HG03432 (cell line): ENCODE measurements around the gene HPCA.

Experiments used
- ATAC-seq: cut with Tn5 transposase; IDR thresholded peaks from one replicate; pipeline ENCODE4 v1.9.1; 2021; ENCODE audit warnings: mild to moderate bottlenecking, moderate library complexity; ENCODE audit not compliant: unreplicated experiment

Gene HPCA

DNA sequence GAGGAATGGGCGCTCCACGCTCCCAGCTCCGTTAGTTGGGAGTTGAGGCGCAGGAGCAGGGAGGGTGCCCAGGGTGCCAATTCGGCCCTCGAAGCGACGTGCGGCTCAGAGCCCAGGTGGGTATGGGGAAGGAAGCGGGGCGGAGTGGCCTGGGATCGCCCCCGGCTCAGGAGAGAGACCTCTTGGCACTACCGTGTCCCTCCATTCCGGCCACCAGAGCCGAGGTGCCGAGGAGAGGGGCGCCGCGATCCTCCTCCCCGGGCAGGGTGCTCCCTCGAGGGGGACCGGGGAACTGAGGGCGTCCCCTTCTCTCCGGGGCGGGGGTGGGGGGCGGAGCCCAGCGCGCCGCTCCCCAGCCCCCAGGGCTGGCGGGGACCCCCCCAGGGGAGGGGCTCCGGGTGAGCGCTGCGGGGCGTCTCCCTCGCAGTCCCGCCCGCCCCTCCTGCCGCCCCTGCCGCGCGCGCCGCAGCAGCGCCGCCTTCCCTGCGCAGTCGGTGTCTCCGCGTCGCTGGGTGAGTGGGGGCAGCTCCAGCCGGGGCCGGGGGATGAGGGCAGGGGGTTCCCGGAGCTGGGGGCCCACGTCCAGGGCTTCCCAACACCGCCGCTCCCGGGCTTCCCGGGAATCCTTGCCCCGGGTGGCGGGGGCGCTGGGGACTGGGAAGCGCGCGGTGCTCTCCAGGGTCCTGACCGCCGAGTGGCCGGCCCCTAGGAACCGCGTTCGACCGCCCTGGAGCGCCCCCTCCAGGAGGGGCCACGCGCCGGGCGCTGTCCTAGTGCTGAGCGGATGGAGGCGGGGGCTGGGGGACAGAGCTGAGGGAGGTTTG, at the start of gene HPCA:
TSS of gene HPCA (plus strand) at position 488 of the 824 bp plus-strand sequence. CDS start 2,408 bp downstream, outside the sequence.
- ATAC-seq: no peak

DNA sequence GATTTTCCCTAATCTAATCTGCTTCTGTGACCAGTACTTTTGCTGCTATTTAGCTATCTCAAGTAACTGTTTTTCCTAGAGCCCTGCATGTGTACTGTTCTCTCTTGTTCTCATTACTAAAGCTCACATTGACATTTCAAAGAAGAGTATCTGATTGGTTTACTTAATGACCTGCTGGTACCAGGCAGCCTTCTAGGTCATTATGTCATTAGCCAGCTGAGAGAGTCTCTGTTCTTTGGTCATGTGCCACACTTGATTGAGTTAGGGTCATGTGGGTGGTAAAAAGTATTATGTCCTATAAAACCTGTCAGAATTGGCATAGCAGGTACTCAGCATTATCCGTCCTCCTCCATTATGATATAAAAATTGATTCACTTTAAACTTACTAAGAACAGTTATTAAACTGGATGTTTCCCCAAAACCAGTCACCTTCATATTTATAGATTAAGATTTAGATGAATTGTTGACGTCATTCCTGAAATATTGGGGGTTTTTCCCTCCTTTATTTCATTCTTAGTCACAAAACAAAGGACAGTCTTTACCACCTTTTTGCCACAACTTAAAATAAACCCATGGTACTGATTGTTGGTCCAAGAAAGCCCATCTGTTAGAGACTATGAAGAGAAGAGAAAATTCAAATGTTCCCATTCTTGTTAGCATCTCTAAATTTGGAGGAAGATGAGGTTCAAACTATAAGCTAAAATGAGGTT, 37.8 kb upstream of the HPCA start:
- ATAC-seq: no peak

DNA sequence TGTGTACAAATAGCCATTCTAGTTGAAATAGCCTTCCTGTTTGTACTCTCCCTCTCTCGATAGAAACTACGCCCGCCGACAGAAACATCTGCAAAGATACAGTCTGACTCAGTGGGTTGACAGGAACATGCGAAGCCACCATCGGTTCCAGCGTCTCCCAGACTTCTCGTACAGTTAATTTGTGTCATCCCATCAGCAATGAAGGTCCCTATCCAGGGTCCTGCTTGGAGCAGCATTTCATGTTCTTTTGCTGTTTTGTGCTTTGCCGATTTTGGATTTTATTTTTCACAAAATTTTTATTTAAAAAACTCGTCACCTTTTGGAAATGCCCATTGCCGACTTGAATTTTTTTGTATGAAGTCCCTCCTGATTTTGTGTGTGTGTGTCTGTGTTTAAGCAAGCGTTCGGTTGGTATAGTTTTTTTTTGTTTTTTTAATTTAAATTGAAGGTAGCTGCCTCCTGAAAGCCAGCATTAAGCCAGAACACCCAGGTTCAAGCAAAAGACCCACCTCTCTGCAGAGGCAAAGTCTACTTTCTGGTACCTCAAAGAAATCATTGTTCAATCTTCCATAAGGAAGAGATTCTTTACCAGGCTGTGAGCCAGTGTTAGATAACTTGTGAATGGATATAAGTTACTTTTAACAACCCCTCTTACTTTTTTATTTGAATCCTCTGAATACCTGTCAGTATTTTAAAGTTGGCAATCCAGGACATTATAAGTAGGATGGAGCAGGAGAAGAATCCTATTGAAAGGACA, 30.3 kb upstream of the HPCA start:
- no peak for ATAC-seq

DNA sequence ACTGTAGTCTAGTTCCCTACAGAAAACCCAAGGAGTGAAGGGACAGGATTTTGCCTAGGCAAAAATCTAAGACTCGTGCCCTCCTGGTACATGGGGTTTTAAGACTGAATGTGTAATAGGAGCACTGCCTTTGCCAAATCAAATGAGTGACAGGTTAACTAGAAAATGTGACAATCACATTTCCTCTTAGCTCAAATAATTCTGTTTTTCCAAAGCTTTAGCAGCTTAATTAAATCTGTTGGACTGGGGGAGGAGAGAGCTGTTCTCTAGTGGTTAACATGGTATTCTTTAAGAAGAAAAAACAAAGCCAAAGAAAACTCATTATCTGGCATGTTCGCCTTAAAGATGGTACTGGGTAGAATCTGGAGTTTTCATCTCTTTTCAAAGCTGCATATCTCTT, 28.2 kb upstream of the HPCA start:
- no peak for ATAC-seq

DNA sequence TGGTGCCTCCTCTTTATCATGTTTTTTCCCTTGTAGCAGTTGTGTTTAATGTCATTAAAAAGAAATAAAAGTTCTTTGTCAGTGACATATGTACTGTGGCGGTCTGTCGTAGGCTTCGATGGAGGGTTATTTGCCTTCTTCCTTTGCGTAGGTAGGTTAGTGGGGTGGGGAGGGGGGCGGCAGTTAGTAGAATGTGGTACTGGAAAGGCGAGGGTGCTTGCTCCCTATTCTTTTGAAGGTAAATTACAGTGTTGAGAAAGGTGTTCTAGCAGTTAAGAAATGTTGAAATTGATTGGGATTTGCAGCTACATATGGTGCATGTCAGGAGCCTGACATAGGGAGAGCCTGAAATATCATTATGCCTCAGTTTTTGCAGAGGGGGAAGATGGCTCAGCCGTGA, 27.5 kb upstream of the HPCA start:
- ATAC-seq: no peak

DNA sequence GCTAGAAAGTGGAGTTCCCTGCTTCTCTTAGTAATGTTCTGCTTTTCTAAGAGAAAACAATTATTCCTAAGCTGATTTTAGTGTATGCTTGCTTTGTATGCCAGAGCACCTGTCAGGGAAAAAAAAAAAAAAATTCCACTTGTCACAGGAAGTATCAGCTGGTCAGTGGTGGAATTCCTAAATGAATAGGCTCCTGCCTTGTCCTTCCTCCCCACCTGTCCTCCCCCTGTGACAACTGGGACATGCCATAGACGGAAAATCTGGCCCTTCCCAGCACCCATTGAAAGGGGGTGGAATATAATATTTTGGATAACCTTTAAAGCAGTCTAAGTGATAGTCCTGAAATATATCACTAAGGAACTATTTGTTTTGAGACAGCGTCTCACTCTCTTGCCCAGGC, 26.4 kb upstream of the HPCA start:
- no peak for ATAC-seq

DNA sequence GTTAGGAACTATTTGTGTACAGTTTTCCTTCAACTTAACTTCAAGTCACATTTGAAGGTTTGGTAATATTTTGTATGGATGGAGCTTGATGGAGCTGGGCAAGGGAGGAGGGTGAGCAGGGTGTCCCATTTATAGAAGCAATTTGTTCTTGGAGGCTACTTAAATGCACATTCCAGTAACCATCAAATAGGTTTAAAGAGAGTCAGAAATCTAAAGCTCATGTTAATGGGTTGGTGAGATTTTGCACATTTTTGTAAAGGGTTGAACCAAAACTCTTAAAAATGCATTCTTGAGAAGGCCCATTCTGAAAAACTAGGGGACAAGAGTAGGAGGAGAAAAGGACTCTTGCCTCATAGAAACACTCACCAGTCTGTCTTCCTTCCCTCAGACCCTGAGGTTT, 25.7 kb upstream of the HPCA start:
- ATAC-seq: no peak

DNA sequence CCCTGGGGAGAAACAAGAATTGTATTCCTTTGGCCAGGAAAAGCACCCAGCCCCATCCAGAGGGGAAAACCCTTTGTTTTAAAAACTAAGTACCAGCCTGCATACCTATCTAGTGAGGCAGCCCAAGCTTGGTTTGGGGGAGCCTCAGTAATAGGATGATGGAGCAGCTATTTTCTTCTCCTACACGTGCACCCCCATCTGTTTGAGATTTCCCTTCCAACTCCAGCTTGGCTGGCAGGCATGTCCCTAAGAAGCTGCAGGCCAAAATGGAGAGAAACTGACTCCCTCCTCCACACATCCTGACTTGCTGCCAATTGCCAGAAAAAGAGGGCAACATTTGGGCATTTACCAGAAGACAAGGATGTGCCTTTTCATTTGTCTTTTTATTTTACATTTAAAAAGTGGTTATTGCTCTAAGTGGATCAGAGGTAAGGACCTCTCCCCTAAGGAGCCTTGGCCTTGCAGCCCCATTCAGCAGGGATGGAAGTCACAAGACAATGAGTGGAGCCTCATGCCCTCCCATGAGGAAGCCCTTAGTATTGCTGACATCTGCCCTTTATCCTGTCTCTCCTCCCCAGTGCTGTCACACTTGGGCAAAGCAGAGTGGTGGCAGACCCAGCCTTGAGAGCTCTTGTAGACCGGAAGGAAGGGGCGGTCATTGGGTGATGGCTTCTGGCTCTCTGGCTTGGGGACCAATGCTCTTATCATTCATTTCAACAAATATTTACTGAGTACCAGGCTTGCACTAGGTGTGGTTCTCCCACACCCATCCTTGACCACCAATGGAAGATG, 24.2 kb upstream of the HPCA start:
- ATAC-seq: no peak

DNA sequence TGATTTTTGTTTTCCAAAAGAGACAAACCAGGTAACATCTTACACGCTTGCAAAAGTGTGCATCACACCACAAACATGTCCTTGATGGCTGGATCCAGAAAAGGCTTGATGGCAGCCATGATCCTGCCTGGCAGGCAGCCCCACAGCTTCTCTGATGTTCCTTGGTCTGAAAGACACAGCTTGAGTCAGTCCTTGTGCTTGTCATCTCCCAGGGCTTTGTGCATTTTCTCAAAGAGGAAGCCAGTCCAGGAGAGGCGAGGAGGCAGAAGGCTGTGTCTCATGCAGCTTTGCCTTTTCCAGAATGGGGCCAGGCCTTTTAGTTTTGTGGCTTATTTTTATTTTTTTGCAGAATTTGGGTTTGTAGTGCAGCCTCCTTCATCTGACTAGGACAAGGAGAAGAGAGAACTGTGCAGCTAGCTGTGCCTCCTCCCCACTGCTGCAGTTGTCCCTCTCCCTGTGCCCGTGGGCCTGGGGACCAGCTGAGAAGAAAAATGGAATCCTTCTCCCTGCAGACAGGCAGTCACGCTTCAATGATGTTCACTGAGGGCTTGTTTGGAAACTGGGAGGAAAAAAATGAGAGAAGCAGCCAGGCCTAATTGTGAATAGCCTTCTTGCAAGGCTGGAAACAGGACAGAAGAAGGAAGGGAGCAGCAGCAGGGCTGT, 22.9 kb upstream of the HPCA start:
- no peak for ATAC-seq

DNA sequence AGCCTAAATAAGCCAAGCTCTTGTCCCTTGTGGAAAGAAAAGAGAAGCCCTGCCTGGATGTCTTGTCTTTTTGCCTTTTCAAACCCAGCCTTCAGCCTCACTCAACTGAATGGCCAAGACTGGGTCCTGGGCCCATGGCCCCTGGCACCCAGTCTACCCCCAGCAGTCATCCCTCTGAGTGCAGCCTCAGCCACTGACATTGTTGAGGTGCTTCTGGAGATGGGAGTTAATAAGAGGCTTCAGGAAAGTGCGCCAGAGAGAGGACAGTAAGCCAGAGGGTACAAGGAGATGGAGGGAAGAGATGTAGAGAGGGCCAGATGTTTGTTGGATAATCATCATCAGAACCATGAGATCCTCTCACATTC, 22.4 kb upstream of the HPCA start:
- no peak for ATAC-seq

DNA sequence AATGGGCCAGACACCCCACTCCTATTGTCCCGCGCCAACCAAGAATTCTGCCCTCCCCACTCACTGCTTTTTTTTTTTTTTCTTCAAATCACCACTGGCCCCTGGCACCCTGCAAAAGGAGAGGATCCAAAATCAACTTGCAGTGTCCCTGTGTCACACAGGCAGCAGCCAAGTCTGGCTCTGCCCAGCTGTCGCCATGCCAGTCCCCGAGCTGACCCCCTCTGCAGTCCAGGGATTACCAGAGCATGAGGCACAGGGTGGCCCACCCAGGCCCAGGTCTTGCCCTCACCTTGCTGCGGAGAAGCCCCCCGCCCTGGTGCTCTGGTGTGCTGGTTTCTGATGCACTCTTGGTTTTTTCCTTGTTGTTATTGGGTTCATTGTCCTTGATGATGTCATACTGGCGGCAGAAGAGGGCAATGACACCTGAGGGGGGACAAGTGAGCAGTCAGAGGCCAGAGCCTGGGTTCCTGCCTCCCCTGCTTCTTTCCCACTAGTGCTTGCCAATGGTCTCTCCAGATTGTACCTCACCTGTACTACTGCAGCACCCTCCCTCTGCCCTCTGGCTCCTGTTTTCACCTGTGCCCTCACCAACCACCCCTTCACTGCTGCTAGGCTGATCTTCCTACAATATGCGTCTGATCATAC, 21.8 kb upstream of the HPCA start:
- ATAC-seq: no peak

DNA sequence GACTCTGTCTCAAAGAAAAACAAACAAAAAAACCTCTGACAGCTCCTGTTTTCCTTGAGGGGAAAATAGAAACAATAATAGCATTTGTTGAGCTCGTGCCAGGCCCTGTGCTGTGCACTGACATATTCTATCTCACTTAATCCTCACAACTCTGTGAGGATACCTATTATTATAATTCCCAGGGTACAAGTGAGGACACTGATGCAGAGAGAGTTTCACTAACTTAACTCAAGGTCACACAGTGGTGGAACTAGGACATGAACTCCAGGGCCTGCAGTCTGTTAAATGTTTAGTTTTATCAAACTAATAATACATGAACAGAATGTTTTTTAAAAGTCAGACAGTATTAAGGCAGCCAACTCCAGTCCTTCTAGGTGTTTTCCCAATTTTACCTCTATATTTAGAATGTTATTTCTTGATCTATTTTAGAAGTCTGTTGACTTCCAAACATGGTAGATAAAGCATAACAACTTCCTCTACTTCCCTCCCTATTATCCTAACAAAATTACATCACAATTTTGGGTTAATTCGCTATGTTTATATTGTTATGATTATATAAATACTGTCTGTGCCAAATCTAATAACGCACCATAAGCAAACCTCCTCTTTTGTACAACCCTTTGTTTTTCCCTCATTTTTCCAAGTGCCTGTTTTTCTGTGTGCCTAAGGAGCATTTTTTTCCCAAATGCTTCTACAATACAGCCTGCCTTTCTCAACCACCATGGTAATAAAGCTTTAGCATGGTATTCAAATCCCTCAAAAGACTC, 20.5 kb upstream of the HPCA start:
- no peak for ATAC-seq

DNA sequence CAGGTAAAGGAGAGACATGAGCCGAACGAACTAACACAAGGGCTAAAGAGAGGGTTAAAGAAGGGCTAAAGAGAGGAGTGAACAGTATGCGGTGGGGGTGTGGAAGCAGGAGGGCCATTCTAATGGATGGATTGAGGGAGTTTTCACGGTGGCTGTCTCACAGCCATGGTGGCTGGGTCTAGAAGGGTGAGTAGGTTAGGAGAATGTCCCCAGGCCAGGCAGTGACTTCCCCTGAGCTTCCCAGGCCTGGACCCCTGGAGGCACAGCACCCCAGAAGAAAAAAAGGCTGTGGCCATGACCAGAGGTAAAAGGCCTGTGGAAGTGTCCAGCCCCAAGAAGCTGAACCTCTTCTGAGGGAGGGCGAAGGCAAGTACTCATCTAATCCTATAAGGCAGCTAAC, 19.1 kb upstream of the HPCA start:
- no peak for ATAC-seq

DNA sequence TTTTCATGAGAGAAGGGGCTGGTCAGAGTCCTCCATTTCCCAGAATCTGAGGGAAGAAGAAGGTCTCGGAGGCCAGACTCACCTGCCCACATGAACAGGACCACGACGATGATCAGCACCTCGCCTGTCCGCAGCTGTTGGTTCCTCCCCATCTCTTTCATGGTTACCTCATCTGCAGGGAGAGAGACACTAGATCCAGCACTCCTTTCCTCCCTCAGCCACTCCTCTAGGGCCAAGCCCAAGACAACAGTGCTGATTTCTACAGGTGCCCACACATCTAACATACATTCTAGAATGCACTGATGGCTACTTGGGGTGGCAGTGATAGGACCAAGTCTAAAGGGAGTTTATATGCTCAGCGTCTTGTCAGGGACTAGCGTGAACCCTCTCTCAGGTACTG, 18.6 kb upstream of the HPCA start:
- no peak for ATAC-seq

DNA sequence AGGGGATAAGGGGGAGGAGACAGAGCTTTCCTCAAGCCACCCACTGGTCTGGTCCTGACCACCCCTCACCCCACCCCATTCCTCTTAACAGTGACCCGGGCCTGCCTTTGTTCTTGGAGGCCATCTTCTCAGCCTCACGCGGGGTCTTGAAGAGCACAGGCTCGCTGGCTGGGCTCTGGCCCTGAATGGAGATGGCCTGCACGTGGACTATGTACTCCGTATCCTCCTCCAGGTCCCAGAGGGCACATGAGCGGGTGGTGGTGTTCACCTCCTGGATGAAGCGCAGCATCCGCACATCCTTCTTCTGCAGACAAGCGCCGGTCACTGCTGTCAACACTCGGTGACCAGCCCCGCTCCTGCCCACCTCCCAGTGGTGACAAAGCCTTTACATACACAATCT, 18.2 kb upstream of the HPCA start:
- ATAC-seq: no peak

DNA sequence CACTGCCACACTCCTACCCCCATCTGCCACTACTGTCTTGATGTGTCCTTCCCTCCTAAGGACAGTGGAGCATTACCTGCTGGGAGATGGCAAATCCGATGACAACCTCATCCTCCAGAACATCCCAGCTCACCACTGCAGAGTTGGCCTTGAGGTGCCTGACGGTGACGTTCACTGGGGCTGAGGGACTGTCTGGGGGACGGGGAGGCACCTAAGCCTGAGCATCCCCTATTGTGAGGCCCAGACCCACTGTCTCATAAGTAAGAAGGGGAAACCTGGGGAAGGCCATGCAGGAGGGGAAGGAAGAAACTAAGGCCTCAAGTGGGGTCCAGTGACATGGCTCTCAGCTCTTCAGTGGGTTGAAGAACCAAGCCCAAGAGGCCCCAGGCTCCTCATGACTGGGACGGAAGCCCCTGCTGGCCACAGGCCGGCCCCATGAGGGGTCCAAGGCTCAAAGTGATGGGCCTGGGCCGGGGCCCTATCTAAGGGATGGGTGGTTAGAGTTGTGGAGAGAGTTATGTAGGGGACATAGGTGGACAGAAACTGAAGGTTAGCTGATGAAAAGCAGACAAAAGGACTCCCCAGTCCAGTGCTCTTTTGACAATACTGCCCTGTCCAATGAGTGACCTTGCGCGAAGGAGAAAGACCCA, 17.4 kb upstream of the HPCA start:
- ATAC-seq: no peak

DNA sequence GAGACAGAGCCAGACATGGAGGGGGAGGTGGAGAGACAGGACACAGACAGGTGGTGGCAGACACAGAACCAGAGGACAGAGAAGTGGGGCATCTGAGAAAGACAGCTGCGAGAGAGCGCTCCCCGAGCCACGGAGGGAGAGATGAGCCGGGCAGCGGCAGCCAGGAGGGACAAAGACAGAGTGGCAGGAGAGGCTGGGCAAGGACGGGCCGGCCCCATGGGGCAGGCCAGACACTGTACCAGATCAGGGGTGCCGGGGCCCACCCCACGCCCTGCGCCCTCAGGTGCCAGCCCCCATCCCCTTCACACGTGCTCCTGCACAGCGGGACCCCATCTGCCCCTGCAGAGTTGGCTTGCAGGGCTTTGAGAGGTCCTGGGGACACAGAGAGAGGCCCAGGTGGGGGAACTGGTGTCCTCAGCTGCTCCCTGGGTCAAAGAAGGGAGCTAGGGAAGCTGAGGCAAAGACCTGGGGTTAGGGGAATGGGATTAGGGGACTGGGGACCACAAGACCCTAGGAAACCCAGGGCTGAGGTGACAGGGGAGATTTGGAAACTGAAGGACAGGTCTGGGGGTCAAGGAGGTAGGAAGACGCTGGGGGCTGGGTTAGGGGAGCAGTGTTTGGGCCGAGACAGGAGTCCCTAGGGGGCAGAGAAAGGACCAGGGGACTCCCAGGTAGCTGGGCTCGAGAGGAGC, 16.2 kb upstream of the HPCA start:
- no peak for ATAC-seq
